Neural cell (in vitro differentiated cells): ENCODE data around the gene TMC2.

Experiments
- CTCF ChIP-seq: fragments of 450-650 bp; IDR thresholded peaks from 2 replicates; pipeline ENCODE4 v1.5.1; 2014; ENCODE audit warnings: antibody characterized with exemption, mild to moderate bottlenecking, moderate library complexity; ENCODE audit not compliant: poor library complexity, severe bottlenecking
- EP300 ChIP-seq: fragments of 450-650 bp; conservative IDR thresholded peaks from 2 replicates; pipeline ENCODE4 v1.6.1; 2014; ENCODE audit warnings: antibody characterized with exemption, mild to moderate bottlenecking, moderate library complexity; ENCODE audit not compliant: poor library complexity, severe bottlenecking
- EZH2 ChIP-seq: fragments of 200-600, 300-800 bp; shearing (Covaris generic), sonication (generic); IDR thresholded peaks from 2 replicates; pipeline ENCODE4 v1.6.1; 2014; ENCODE audit warnings: antibody characterized with exemption, low read length, borderline replicate concordance, mild to moderate bottlenecking; ENCODE audit not compliant: insufficient read depth, poor library complexity, severe bottlenecking
- MXI1 ChIP-seq: fragments of 450-650 bp; conservative IDR thresholded peaks from 2 replicates; pipeline ENCODE4 v1.6.1; 2014; ENCODE audit warnings: antibody characterized with exemption, mild to moderate bottlenecking; ENCODE audit not compliant: poor library complexity, severe bottlenecking
- POLR2AphosphoS5 ChIP-seq: IDR thresholded peaks from 2 replicates; pipeline ENCODE4 v1.6.1; 2012
- RAD21 ChIP-seq: fragments of 450-650 bp; conservative IDR thresholded peaks from 2 replicates; pipeline ENCODE4 v1.6.1; 2014; ENCODE audit warnings: antibody characterized with exemption, mild to moderate bottlenecking, moderate library complexity
- REST ChIP-seq: IDR thresholded peaks from 2 replicates; pipeline ENCODE4 v1.6.1; 2012; ENCODE audit warnings: borderline replicate concordance
- TAF1 ChIP-seq: IDR thresholded peaks from 2 replicates; pipeline ENCODE4 v1.6.1; 2012; ENCODE audit warnings: low read depth

GRCh38 chr20:2624190-2624589, 87.8 kb downstream of the TMC2 start:
- TF ChIP-seq CTCF (no peak), EP300 (no peak), RAD21 (no peak), EZH2 (no peak), MXI1 (no peak), TAF1 (no peak), REST (no peak), POLR2AphosphoS5 (no peak)
